K562 (cell line): ENCODE measurements around the gene LYPD4. TPM values are rescaled to one million over a fixed set of nuclear protein-coding genes. Genes with fewer than 3 reads are reported as not detected.

ENCODE experiments used
- ATAC-seq: fragments of 200-7000 bp; cut with Tn5 transposase; 3 replicates; pipeline ENCODE4 v1.9.1; 2020; ENCODE audit warnings: moderate library complexity
- BruUV-seq: library from RNA; stranded (reverse); fragments of 400-500 nt; replicated peaks from 2 replicates; lab custom pipeline; 2021; lab: Mats Ljungman, UMichigan
- CTCF ChIA-PET: fragments of 300-600 bp; formaldehyde crosslinking; extraction: SDS; loops from one replicate; lab custom pipeline; 2021; ENCODE audit warnings: low intra/inter-chr PET ratio; lab: Yijun Ruan, JAX
- POLR2A ChIA-PET: fragments of 300-600, 350-650 bp; sonication (Branson Sonifier 250); formaldehyde crosslinking; extraction: SDS; loops from one replicate; lab custom pipeline; 2021; ENCODE audit warnings: antibody characterized with exemption, inconsistent platforms; lab: Yijun Ruan, JAX
- DNase-seq, 4 experiments: peaks; one replicate each; pipeline versions ENCODE4 v3.0.0 to v3.0.0-alpha.2; 2011 to 2018; ENCODE audit warnings: low spot score in 3 of 4, mixed read lengths in 3 of 4; ENCODE audit errors: extremely low read depth in 1 of 4
- FAIRE-seq: peaks from 2 replicates; lab custom pipeline; 2011; peaks lifted over from hg19 to GRCh38; lab: Jason Lieb, UNC
- H2AFZ ChIP-seq: 2 replicates; pipeline ENCODE4 v1.6.0; 2011; ENCODE audit warnings: low read depth, low read length, control low read depth, inconsistent platforms
- H3K27ac ChIP-seq: fragments of 200-600 bp; 3 replicates; pipeline ENCODE4 v1.8.0; 2011; ENCODE audit warnings: low read depth, mild to moderate bottlenecking, control low read depth, inconsistent platforms, low read length, moderate library complexity, mixed read lengths; ENCODE audit errors: extremely low read depth
- H3K27me3 ChIP-seq, 2 experiments: fragments of 300-600 bp in 1 of 2; 2 replicates in 1 of 2; 3 replicates in 1 of 2; pipeline versions ENCODE4 v1.6.0 to v1.8.0; 2011; ENCODE audit warnings: inconsistent platforms in 2 of 2, low read length in 2 of 2, mild to moderate bottlenecking in 1 of 2, mixed read lengths in 1 of 2, moderate library complexity in 1 of 2; ENCODE audit not compliant: control insufficient read depth in 2 of 2, insufficient read depth in 2 of 2
- H3K36me3 ChIP-seq: fragments of 300-600 bp; 3 replicates; pipeline ENCODE4 v1.8.0; 2011; ENCODE audit warnings: mild to moderate bottlenecking, low read length, inconsistent platforms; ENCODE audit not compliant: control insufficient read depth, insufficient read depth
- H3K4me1 ChIP-seq, 2 experiments: fragments of 200-600 bp in 1 of 2; replicated peaks in 1 of 2; 2 replicates in 1 of 2; 3 replicates in 1 of 2; pipeline versions ENCODE4 v1.5.1 to v1.8.0; 2011; ENCODE audit warnings: inconsistent platforms in 2 of 2, low read length in 2 of 2, mild to moderate bottlenecking in 1 of 2, mixed read lengths in 1 of 2, moderate library complexity in 1 of 2; ENCODE audit not compliant: control insufficient read depth in 2 of 2, insufficient read depth in 2 of 2
- H3K4me2 ChIP-seq: 2 replicates; pipeline ENCODE4 v1.6.1; 2011; ENCODE audit warnings: low read length, control low read depth, inconsistent platforms, mixed read lengths; ENCODE audit not compliant: insufficient read depth
- H3K4me3 ChIP-seq: fragments of 200-600 bp; sonication (generic), shearing (Covaris generic); 2 replicates; pipeline ENCODE4 v1.5.1; 2016; ENCODE audit warnings: control low read depth, inconsistent platforms
- H3K79me2 ChIP-seq: fragments of 200-600 bp; 3 replicates; pipeline ENCODE4 v1.8.0; 2011; ENCODE audit warnings: low read length, inconsistent platforms; ENCODE audit not compliant: control insufficient read depth, insufficient read depth
- H3K9ac ChIP-seq, 2 experiments: 2 replicates each; pipeline versions ENCODE4 v1.6.0 to v1.6.1; 2011; ENCODE audit warnings: low read depth in 2 of 2, low read length in 2 of 2, control low read depth in 1 of 2, inconsistent platforms in 1 of 2, mild to moderate bottlenecking in 1 of 2, mixed read lengths in 1 of 2; ENCODE audit not compliant: insufficient read depth in 1 of 2
- H3K9me1 ChIP-seq: one replicate; pipeline ENCODE4 v1.6.0; 2011; ENCODE audit warnings: inconsistent platforms, mild to moderate bottlenecking, low read length, moderate library complexity; ENCODE audit not compliant: control insufficient read depth, insufficient read depth
- H3K9me3 ChIP-seq: replicated peaks from 2 replicates; pipeline ENCODE4 v1.5.1; 2011; ENCODE audit warnings: low read depth, low read length, inconsistent platforms; ENCODE audit not compliant: control insufficient read depth, insufficient read depth
- H4K20me1 ChIP-seq: replicated peaks from 2 replicates; pipeline ENCODE4 v1.6.1; 2011; ENCODE audit warnings: low read length, inconsistent platforms, mixed read lengths; ENCODE audit not compliant: control insufficient read depth, insufficient read depth
- BMI1 ChIP-seq: fragments of 150-350 bp; IDR thresholded peaks from 2 replicates; pipeline ENCODE4 v1.6.1; 2014; ENCODE audit warnings: low read length
- CBFA2T3 ChIP-seq: fragments of 450-650 bp; IDR thresholded peaks from 2 replicates; pipeline ENCODE4 v1.6.1; 2017
- HDGF ChIP-seq: fragments of 450-650 bp; IDR thresholded peaks from 2 replicates; pipeline ENCODE4 v1.6.1; 2016
- HEY1 ChIP-seq: fragments of 250-450 bp; sonication (Bioruptor Pico); IDR thresholded peaks from 2 replicates; pipeline ENCODE4 v1.5.0; 2020; ENCODE audit warnings: mild to moderate bottlenecking, moderate library complexity, borderline replicate concordance
- HLTF ChIP-seq: fragments of 450-650 bp; IDR thresholded peaks from 2 replicates; pipeline ENCODE4 v1.6.1; 2016
- MEF2A ChIP-seq: IDR thresholded peaks from 2 replicates; pipeline ENCODE4 v1.6.1; 2011; ENCODE audit warnings: low read depth, mild to moderate bottlenecking, low read length, moderate library complexity; ENCODE audit not compliant: control insufficient read depth
- MYC ChIP-seq, 2 experiments: fragments of 250-450 bp in 1 of 2; sonication (Bioruptor Pico) in 1 of 2; IDR thresholded peaks; 2 replicates each; pipeline versions ENCODE4 v1.5.1 to v1.6.1; 2012 to 2021; ENCODE audit warnings: low read depth in 2 of 2, borderline replicate concordance in 1 of 2, improper control_type of control experiment in 1 of 2, low read length in 1 of 2, mild to moderate bottlenecking in 1 of 2, moderate library complexity in 1 of 2
- PHB2 ChIP-seq: fragments of 450-650 bp; IDR thresholded peaks from 2 replicates; pipeline ENCODE4 v1.6.1; 2017; ENCODE audit warnings: low read depth
- PML ChIP-seq: IDR thresholded peaks from 2 replicates; pipeline ENCODE4 v1.6.1; 2012; ENCODE audit warnings: low read length, inconsistent platforms
- RB1 ChIP-seq: fragments of 450-650 bp; IDR thresholded peaks from 2 replicates; pipeline ENCODE4 v1.6.1; 2017; ENCODE audit warnings: low read depth, mild to moderate bottlenecking
- RNF2 ChIP-seq: sonication (generic); IDR thresholded peaks from 2 replicates; pipeline ENCODE4 v1.6.1; 2016
- SAFB ChIP-seq: fragments of 200-400 bp; formaldehyde crosslinking; IDR thresholded peaks from 2 replicates; pipeline ENCODE4 v1.6.1; 2017; ENCODE audit warnings: low read depth, low read length, borderline replicate concordance
- SRSF9 ChIP-seq: fragments of 200-400 bp; formaldehyde crosslinking; IDR thresholded peaks from 2 replicates; pipeline ENCODE4 v1.6.1; 2017; ENCODE audit warnings: low read depth, low read length, borderline replicate concordance
- ZC3H8 ChIP-seq: fragments of 450-650 bp; IDR thresholded peaks from 2 replicates; pipeline ENCODE4 v1.6.1; 2017
- ZMIZ1 ChIP-seq, 2 experiments: fragments of 150-350 bp in 1 of 2; IDR thresholded peaks; 2 replicates each; pipeline ENCODE4 v1.6.1; 2012 to 2016; ENCODE audit warnings: low read depth in 2 of 2, low read length in 2 of 2, mild to moderate bottlenecking in 1 of 2, moderate library complexity in 1 of 2
- ZNF77 ChIP-seq: fragments of 250-450 bp; sonication (Bioruptor Pico); IDR thresholded peaks from 2 replicates; pipeline ENCODE4 v1.5.0; 2020
- ZSCAN32 ChIP-seq: fragments of 450-650 bp; formaldehyde crosslinking; IDR thresholded peaks from 2 replicates; pipeline ENCODE4 v1.4.0; 2020; ENCODE audit warnings: mild to moderate bottlenecking, moderate library complexity
- WGBS: fragments of 100-300 bp; shearing (Covaris generic); methylation state at CpG from one replicate; pipeline ENCODE4 v1.1.6; 2016; ENCODE audit warnings: low coverage, mixed read lengths; ENCODE audit not compliant: insufficient coverage; ENCODE audit errors: missing lambda C conversion rate; 5-methylcytosine and 5-hydroxymethylcytosine counted together
- in situ Hi-C: fragments of 300-500 bp; cut with MboI; formaldehyde crosslinking; loops from 4 replicates; pipeline ENCODE4 v1.15.0; 2018; ENCODE audit warnings: inconsistent platforms, mixed read lengths
- intact Hi-C: fragments of 100-400 bp; cut with micrococcal nuclease; formaldehyde crosslinking; loops from 2 replicates; pipeline ENCODE4 v1.14.2; 2022
- polyA plus RNA-seq, 8 experiments: library from polyadenylated mRNA; depleted of rRNA in 4 of 8; stranded (reverse) in 5 of 8; unstranded in 3 of 8; fragments of >200 nt; fragmentation: Nextera tagmentation in 2 of 8; fragmentation: Illumina TruSeq in 1 of 8; extraction: Ambion mirVana in 2 of 8; extraction: Trizol in 1 of 8; gene quantifications; 2 replicates each; pipeline versions ENCODE4 v1.2.1 to v1.2.3, GENCODE V29; 2011 to 2014; ENCODE audit warnings: inconsistent platforms in 1 of 8, missing spikeins in 1 of 8
- total RNA-seq, 7 experiments: library from RNA; depleted of rRNA in 6 of 7; stranded (reverse); fragments of >200 nt in 6 of 7; fragmentation: Illumina TruSeq in 2 of 7; extraction: Trizol in 2 of 7; gene quantifications; 2 replicates each; pipeline versions ENCODE4 v1.2.1 to v1.2.3, GENCODE V29; 2011 to 2021; ENCODE audit warnings: low replicate concordance in 1 of 7
- TF ChIP-seq, protein P1 (sequence below): fragments of 250-450 bp; sonication (Bioruptor Pico); IDR thresholded peaks from 2 replicates; pipeline ENCODE4 v1.5.0; 2021; ENCODE audit warnings: mild to moderate bottlenecking, moderate library complexity

The LYPD4 gene
- total and polyA plus RNA-seq, 9 of the 15 experiments (the other 6 are each of a cell fraction or from before 2014, with no cell fraction given), result 0.11 TPM; not detected in 8

DNA sequence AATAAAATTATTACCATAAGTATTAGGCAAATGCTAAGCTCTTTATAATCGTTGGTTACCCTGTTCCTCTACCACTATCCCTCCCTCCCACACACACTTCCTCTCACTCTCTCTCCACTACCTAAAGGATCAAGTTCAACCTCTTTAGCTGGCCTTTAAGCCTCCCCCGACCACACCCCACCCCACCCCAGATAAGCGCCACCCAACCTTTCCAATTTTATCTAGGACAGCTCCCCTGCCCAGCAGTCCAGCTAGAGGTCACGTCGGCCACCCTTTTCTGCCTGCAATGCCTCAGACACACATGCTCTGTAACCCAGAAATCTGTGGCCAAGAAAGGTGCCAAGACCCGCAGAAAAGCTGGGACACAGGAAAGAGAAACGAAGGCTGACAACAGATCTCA, 1.1 kb downstream of the LYPD4 start:
- BruUV-seq, result no TSS peak
- Histone ChIP-seq H4K20me1 (no peaks in the 10 kb centered on the region), H3K9ac (no peak overlapping the region; a peak in 2 of 4 replicates), H2AFZ (peak overlapping the region; percentile 66), H3K27me3 (no peaks in the 10 kb centered on the region), H3K9me3 (peaks cover 2% of the 10 kb centered on the region; the same call in 1 of the 2 replicates), H3K79me2 (no peaks in the 10 kb centered on the region), H3K36me3 (no peaks in the 10 kb centered on the region), H3K9me1 (no peaks in the 10 kb centered on the region), H3K4me3 (no peak overlapping the region), H3K4me2 (peak overlapping the region; percentile 64), H3K27ac (peak overlapping the region; percentile 32; the same call in 1 of the 3 replicates), H3K4me1 (peaks cover 27 to 32% of the 10 kb centered on the region in 2 experiments; a peak in 4 of 5 replicates)
- DNase-seq, result peak; percentile 69 to 89 (median 78)
- FAIRE-seq, result peak; percentile 86
- WGBS, result 0% methylated on average over 6 of the region's 7 CpGs
- ChIA-PET CTCF (no interaction called here), POLR2A (interaction anchor here (0.6 to 2.3 kb wide), 4 partner anchors 17 to 268 kb away, joined by 3 to 23 read pairs (median 4); partner anchors contain the start of gene RPS19)
- peak; percentile 90 for ATAC-seq
- in situ Hi-C loops (no loop called here), intact Hi-C loops (loop anchor here (2.0 kb wide), 1 partner anchor 17 kb away; the partner anchor contains the start of gene RPS19)
- no peak for TF ChIP-seq SRSF9
- TF ChIP-seq PHB2, result no peak
- TF ChIP-seq MEF2A, result no peak
- no peak for TF ChIP-seq ZMIZ1 (IDR thresholded peaks at IDR 0.05; ENCODE audit: low read depth in 2 of 2, low read length in 2 of 2)
- no peak for TF ChIP-seq ZC3H8
- TF ChIP-seq HEY1 (CRISPR knock-in tag), result no peak
- TF ChIP-seq, protein P1, sequence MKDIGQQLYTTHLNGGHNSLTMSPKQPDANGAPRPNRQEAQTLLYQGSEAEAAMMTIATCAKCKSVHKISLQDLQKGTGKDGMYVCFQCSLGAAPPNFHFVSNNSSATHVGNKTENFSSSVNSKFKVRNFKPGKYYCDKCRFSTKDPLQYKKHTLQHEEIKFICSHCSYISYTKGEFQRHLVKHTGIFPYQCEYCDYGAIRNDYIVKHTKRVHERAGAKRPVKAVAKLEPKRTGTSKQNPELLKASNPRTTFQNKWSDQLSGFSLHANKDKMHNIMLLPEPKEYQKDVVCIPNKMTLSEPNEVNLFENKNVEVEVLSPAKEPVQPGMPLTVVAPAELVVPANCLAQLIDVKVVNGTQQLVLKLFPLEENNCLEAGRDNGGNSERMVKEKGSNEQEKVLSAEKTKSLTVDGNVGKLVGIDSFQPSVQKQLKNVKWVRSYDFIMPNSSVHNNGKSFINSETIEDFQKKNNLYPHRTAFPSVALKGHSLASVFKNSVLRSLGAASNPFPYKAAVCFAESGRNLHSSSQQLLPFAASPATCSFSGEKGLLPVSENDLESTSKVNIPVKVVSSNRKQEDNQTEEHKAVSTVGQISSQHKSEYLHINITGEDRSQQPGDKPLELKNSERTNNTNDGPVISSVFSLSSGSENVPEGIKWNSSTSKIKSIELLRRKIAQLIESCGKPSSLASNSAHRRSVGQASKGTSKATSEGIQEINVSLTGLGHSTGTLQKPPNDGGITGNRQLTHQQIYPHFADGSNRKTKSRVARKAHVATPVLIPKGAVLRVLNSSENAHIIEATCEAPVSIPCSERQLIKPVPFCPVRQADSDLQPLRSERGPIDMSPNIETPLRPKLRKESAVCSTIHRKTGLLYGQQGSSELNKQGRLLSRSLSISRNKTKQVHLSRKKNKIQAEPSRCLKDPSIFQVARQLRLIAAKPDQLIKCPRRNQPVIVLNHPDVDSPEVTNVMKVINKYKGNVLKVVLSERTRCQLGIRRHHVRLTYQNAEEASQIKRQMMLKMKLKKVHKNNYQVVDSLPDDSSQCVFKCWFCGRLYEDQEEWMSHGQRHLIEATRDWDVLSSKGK (CRISPR knock-in tag), result no peak
- TF ChIP-seq SAFB, result no peak
- peak; percentile 67 for TF ChIP-seq CBFA2T3
- TF ChIP-seq ZSCAN32 (CRISPR knock-in tag), result no peak
- TF ChIP-seq MYC (IDR thresholded peaks at IDR 0.05; ENCODE audit: low read depth, low read length), result no peak
- no peak for TF ChIP-seq MYC (CRISPR knock-in tag; IDR thresholded peaks at IDR 0.05; ENCODE audit: borderline replicate concordance, low read depth)
- TF ChIP-seq PML, result no peak
- no peak for TF ChIP-seq BMI1
- no peak for TF ChIP-seq RB1
- TF ChIP-seq HLTF, result no peak
- no peak for TF ChIP-seq HDGF
- 0 out of 2 replicates have a peak, but pooled peaks have one; percentile 16 for TF ChIP-seq RNF2
- TF ChIP-seq ZNF77 (CRISPR knock-in tag), result no peak
